Measurements from ENCODE around the gene SDSL.

Gene SDSL

DNA sequence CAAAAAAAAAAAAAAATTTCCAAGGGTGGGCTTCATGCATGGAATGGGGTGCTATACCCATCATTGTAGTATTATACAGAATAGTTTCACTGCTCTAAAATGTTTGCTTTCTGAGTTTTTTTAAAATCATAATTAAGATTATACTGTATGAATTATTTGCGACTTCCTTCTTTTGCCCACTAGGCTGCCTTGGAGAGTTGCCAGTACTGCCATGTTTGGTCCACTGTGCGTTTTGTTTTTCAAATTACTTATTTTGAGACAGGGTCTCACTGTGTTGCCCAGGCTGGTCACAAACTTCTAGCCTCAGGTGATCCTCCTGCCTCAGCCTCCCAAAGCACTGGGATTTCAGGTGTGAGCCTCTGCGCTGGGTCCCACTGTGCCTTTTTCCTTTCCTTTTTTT is 43.9 kb upstream of the SDSL start:
- no peaks in the 10 kb centered on the region for H3K79me2 ChIP-seq (ENCODE audit: insufficient read depth, low read depth)

DNA sequence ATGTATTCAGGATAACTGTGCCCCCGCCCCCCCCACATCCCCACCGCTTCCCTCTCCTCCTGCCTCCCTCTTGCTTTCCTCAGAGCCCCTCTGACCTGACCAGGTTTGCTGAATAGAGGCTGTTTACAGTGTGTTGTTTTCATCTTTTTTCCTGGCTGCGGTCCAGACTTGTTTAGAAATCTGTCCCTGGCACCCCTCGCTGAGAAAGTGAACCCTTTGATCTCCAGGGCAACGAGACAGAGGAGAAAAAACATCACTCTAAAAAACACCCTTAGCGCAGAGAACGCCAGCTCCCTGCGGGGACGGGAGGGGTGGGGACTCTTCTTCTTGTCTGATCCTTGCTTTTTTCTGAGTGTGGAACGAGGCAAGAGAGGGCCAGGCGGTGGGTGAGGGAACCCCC is 41.0 kb upstream of the SDSL start:
- Histone ChIP-seq H3K27me3 (ENCODE audit: insufficient read depth, low read depth) (no peaks in the 10 kb centered on the region), H3K36me3 (ENCODE audit: insufficient read depth) (no peaks in the 10 kb centered on the region), H3K4me3 (IDR thresholded peaks at IDR 0.05; ENCODE audit: insufficient read depth, low read depth, low read length) (no peak overlapping the region), H3K4me2 (no peak overlapping the region), H4K20me1 (ENCODE audit: insufficient read depth) (no peaks in the 10 kb centered on the region), H2AFZ (ENCODE audit: low read depth) (no peak overlapping the region), H3K9ac (no peak overlapping the region), H3K4me1 (ENCODE audit: low read depth, poor library complexity, severe bottlenecking) (no peaks in the 10 kb centered on the region), H3K79me2 (ENCODE audit: insufficient read depth, low read depth) (no peaks in the 10 kb centered on the region), H3K27ac (no peak overlapping the region)
- TF ChIP-seq CTCF (conservative IDR thresholded peaks at IDR 0.05; ENCODE audit: low read depth, low read length) = no peak

More for the DNA sequence above, 43.9 kb upstream of the SDSL start:
- no peak overlapping the region for H3K4me2 ChIP-seq
- H3K36me3 ChIP-seq (ENCODE audit: insufficient read depth) = no peaks in the 10 kb centered on the region
- no peak overlapping the region for H2AFZ ChIP-seq (ENCODE audit: low read depth)
- no peak for TF ChIP-seq CTCF (conservative IDR thresholded peaks at IDR 0.05; ENCODE audit: low read depth, low read length)
- H3K4me1 ChIP-seq (ENCODE audit: low read depth, poor library complexity, severe bottlenecking) = no peaks in the 10 kb centered on the region
- H3K4me3 ChIP-seq (IDR thresholded peaks at IDR 0.05; ENCODE audit: insufficient read depth, low read depth, low read length) = no peak overlapping the region
- H3K9ac ChIP-seq = no peak overlapping the region
- no peaks in the 10 kb centered on the region for H3K27me3 ChIP-seq (ENCODE audit: insufficient read depth, low read depth)
- H3K27ac ChIP-seq = no peak overlapping the region
- H4K20me1 ChIP-seq (ENCODE audit: insufficient read depth) = no peaks in the 10 kb centered on the region

GRCh38 chr12:113382206-113382605 is 40.0 kb upstream of the SDSL start:
- Histone ChIP-seq H3K4me3 (IDR thresholded peaks at IDR 0.05; ENCODE audit: insufficient read depth, low read depth, low read length) (no peak overlapping the region), H3K4me2 (no peak overlapping the region), H3K79me2 (ENCODE audit: insufficient read depth, low read depth) (no peaks in the 10 kb centered on the region), H3K27ac (no peak overlapping the region), H3K4me1 (ENCODE audit: low read depth, poor library complexity, severe bottlenecking) (no peaks in the 10 kb centered on the region), H3K27me3 (ENCODE audit: insufficient read depth, low read depth) (no peaks in the 10 kb centered on the region), H2AFZ (ENCODE audit: low read depth) (no peak overlapping the region), H3K9ac (no peak overlapping the region), H3K36me3 (ENCODE audit: insufficient read depth) (no peaks in the 10 kb centered on the region), H4K20me1 (ENCODE audit: insufficient read depth) (no peaks in the 10 kb centered on the region)
- TF ChIP-seq CTCF (conservative IDR thresholded peaks at IDR 0.05; ENCODE audit: low read depth, low read length) = no peak

GRCh38 chr12:113384778-113385177 is 37.4 kb upstream of the SDSL start:
- no peaks in the 10 kb centered on the region for H3K36me3 ChIP-seq (ENCODE audit: insufficient read depth)
- no peaks in the 10 kb centered on the region for H3K4me1 ChIP-seq (ENCODE audit: low read depth, poor library complexity, severe bottlenecking)
- TF ChIP-seq CTCF (conservative IDR thresholded peaks at IDR 0.05; ENCODE audit: low read depth, low read length) = no peak

More at GRCh38 chr12:113384778-113385177, 37.4 kb upstream of the SDSL start:
- no peak overlapping the region for H3K9ac ChIP-seq
- no peak overlapping the region for H2AFZ ChIP-seq (ENCODE audit: low read depth)
- H4K20me1 ChIP-seq (ENCODE audit: insufficient read depth) = no peaks in the 10 kb centered on the region
- H3K4me3 ChIP-seq (IDR thresholded peaks at IDR 0.05; ENCODE audit: insufficient read depth, low read depth, low read length) = no peak overlapping the region
- no peak overlapping the region for H3K27ac ChIP-seq
- H3K79me2 ChIP-seq (ENCODE audit: insufficient read depth, low read depth) = no peaks in the 10 kb centered on the region
- no peaks in the 10 kb centered on the region for H3K27me3 ChIP-seq (ENCODE audit: insufficient read depth, low read depth)
- H3K4me2 ChIP-seq = no peak overlapping the region

All from KMS-11 (cell line).